HG03442 (cell line): ENCODE data around the gene ZBED2.
A peak's percentile ranks its signal among the peaks of the same experiment; 100 is the strongest.
"Not testable (repeated sequence)": the region's sequence is repeated elsewhere in the genome, so short reads cannot be mapped to it uniquely, and the experiment has no call there.

ENCODE experiments used
- ATAC-seq: cut with Tn5 transposase; IDR thresholded peaks from one replicate; pipeline ENCODE4 v1.9.1; 2021; ENCODE audit warnings: mild to moderate bottlenecking, moderate library complexity; ENCODE audit not compliant: unreplicated experiment

ZBED2 gene

GRCh38 chr3:111595232-111595631 is at the start of gene ZBED2:
Gene ZBED2 (minus strand): TSS chr3:111595346. CDS start chr3:111594201, 1,145 bp downstream.
- ATAC-seq: peak; percentile 51

GRCh38 chr3:111639316-111639715 is 44.2 kb upstream of the ZBED2 start:
- no peak for ATAC-seq

GRCh38 chr3:111636366-111636885 is 41.3 kb upstream of the ZBED2 start:
- no peak for ATAC-seq

GRCh38 chr3:111635403-111635802 is 40.3 kb upstream of the ZBED2 start:
- ATAC-seq: no peak

DNA sequence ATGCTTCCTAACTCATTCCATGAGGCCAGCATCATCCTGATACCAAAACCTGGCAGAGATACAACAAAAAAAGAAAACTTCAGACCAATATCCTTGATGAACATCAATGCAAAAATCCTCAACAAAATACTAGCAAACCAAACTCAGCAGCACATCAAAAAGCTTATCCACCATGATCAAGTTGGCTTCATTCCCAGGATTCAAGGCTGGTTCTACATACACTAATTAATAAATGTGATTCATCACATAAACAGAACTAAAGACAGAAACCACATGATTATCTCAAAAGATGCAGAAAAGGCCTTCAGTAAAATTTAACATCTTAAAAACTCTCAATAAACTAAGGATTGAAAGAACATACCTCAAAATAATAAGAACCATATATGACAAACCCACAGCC is 35.5 kb upstream of the ZBED2 start:
- not testable (repeated sequence) for ATAC-seq

GRCh38 chr3:111629018-111629417 is 33.9 kb upstream of the ZBED2 start:
- ATAC-seq: not testable (repeated sequence)

GRCh38 chr3:111627092-111627491 is 31.9 kb upstream of the ZBED2 start:
- ATAC-seq: no peak

- no peak for ATAC-seq
These were observed 26.4 kb upstream of the ZBED2 start for GRCh38 chr3:111621535-111621934.

- ATAC-seq: no peak
These were observed 24.7 kb upstream of the ZBED2 start for GRCh38 chr3:111619833-111620232.

- peak; percentile 32 for ATAC-seq
These were observed 23.8 kb upstream of the ZBED2 start for GRCh38 chr3:111618945-111619344.

DNA sequence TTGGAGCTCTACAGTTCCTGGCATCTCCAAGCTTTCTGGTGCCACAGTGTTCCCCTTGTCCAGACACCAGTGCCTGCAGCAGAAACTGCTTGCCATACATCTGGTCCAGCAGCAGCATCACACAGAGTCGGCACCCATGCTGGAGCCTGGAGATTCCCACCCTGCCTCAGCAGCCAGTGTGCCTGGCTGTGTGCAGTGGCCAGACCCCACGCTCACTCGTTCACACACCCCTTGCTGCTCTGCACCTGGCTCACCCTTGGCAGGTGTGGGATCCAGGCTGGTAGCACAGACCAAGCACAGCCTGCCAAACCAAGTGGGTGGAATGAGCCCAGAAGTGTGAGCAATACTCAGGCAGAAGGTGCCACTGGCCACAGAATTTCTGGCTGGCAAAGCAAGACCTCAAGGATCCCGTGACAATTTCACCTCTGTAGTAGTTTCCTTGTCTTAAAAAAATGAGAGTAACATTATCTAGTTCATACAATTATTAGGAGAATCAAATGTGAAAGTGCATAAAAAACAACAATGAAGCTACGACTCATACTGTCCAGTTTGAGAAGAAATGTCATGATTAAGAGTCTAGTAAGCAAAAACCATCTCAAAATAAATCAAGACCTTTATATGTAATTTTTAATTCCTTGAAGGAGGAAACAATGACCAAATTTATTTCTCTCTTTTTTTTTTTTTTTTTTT is 22.9 kb upstream of the ZBED2 start:
- no peak for ATAC-seq

DNA sequence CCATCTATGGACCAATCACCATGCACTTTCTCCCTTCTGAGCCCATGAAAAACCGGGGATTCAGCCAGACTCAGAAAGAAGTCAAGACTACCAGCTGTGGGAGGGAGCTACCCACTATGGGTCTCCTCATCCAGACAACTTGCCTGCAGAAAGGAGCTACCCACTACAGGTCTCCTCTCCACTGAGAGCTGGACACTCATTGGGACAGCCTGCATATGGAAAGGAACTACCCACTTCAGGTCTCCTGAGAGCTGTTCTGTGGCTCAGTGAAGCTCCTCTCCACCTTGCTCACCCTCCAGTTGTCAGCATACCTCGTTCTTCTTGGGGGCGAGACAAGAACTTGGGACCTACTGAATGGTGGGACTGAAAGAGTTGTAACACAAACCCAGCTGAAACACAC is 22.3 kb upstream of the ZBED2 start:
- no peak for ATAC-seq

DNA sequence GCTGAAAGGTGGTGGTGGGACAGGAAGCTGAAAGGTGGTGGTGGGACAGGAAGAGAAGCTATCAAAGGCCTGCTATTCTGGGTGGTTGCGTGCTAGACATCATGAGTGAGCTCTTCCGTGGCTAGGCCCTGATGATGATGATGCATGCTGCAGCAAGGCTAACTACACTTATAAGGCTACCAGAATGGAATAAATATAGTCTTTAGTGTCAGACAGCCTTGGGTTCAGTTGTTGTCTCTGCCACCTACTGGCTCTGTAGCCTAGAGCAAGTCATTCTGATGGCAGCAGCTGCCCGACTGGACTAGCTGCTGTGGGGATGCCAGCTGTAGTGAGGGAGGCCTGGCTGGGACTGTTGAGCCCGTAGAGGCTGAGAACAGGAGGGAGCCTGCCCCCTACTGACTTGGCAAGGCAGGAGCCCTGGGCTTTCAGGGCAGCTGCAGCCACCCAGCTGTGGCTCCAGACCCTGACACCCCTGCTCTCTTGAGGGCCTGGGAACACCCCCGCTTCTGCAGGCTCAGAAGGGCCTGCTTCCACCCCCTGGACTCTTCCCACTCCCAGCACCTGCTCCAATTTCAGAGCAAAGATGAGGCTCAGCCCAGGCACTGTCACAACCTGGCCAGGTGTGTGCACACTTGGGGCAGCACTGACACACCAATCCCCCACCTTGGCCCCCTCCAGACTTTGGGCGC is 21.4 kb upstream of the ZBED2 start:
- peak; percentile 86 for ATAC-seq

GRCh38 chr3:111615880-111616279 is 20.7 kb upstream of the ZBED2 start:
- ATAC-seq: no peak

DNA sequence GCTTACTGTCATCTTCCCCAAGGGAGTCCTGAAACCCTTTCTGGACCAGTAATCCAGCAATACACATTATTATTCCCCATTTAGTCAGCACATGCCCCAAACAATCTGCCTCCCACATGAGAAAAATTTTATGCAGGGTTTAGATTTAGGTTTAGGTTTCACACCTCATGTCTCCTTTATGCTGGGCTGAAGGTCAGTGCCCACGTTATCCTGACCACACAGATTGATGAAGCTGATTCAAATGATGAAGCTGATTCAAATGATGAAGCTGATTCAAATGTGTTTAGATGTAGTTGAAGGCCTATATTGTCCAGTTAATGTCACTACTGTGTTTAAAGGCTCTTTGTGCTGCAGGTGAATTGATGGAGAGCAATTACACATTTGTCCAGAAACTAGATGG is 18.1 kb upstream of the ZBED2 start:
- no peak for ATAC-seq

GRCh38 chr3:111610612-111611054 is 15.5 kb upstream of the ZBED2 start:
- ATAC-seq: peak; percentile 9

GRCh38 chr3:111610189-111610588 is 15.0 kb upstream of the ZBED2 start:
- peak; percentile 91 for ATAC-seq

DNA sequence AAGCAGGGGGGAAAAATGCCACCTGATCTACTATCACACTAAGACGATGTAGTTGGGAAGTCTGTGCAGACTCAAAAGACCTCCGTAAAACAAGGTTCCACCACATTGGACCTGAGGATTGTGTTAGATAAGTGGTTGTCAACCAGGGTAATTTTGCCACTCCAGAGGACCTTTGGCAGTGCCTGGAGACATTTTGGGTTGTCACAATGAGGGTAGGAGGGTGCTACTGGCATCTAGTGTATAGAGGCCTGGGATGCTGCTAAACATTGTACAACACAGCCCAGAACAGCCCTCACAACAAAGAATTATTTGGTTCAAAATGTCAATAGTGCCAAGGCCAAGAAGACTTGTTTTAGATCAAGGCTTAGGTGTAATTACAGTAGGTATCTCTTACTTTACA is 14.6 kb upstream of the ZBED2 start:
- ATAC-seq: no peak

DNA sequence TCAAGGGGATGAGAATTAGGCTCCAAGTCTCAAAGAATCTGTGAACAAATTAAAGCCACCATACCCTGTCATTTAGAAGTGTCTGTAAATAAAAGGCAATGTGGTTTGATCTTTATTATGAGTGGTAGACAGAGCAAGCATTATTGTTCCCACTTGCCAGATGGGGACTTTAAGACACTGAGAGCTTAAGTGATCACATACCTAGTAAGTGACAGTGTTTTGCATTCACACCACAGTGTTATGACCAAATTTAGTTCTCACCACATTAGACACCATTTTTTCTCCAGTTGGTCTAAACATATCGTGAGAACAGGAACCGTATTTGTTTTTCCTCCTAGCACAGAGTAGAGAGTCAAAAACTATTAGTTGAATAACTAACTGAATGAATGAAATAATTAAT is 13.2 kb upstream of the ZBED2 start:
- no peak for ATAC-seq

DNA sequence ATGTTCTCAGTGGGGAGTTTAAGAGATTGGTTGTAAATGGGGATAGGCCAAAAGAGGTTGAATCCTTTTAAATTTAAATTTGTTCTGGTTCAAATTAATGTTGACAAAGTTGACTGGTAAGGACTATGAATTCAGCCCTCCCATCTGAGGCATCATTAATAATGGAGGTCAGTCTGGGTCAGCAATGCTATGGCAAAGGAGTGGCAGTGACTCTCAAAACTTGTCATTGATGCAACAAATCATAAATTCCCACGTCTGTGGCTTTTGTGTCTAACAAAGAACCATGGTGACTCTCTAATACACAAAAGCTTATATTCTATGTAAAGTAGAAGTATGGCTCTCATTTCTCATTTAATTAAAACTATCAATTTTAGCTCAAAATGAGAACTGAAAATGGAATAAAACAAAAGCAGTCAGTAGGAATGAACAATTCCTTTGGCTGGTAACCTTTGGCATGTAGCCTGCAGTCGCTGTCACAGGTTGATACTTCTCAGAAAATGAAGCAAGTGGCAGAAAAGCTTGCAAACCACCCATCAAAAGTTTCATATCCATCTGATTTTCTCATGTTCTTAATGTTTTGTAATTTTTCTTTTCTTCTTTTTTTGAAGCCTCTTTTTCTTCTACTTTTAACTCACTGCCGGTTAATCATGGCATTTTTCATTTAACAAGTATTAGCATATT is 12.2 kb upstream of the ZBED2 start:
- no peak for ATAC-seq

GRCh38 chr3:111605493-111605892 is 10.3 kb upstream of the ZBED2 start:
- ATAC-seq: no peak

DNA sequence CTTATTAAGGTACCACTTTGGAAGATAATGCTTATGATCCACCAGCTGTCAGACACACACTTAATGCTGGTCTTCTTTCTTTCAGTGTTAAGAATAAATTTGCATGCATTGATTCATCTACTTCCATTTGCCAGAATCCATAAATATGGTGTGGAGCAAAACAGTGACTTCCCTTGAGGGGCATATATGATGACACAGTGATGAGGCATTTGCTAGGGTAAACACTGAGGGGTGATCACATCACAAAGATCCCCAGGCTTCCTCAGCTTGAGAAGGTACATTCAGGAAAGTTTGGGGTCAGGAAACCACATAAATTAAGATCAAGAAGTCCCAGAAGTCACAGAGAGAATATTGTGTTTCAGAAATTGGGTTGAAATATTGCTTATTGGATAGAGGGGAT is 9.9 kb upstream of the ZBED2 start:
- ATAC-seq: no peak
